ENCODE measurements around the gene LRRC9.

Gene LRRC9

GRCh38 chr14:60067882-60068281 is 147.9 kb downstream of the LRRC9 start:
- TF ChIP-seq CTCF (IDR thresholded peaks at IDR 0.05; ENCODE audit: low read depth, low read length) (no peak), MAX (IDR thresholded peaks at IDR 0.05; ENCODE audit: low read depth, low read length) (no peak), POLR2A (IDR thresholded peaks at IDR 0.05; ENCODE audit: extremely low read depth, insufficient read length) (no peak), MYC (IDR thresholded peaks at IDR 0.05; ENCODE audit: low read depth, low read length) (no peak)
- no peak for DNase-seq (ENCODE audit: low read depth)
- H3K4me3 ChIP-seq (ENCODE audit: low read depth, low read length) = no peak overlapping the region

GRCh38 chr14:60079723-60080122 is 159.8 kb downstream of the LRRC9 start:
- no peak for DNase-seq (ENCODE audit: low read depth)
- H3K4me3 ChIP-seq (ENCODE audit: low read depth, low read length) = no peak overlapping the region
- TF ChIP-seq MAX (IDR thresholded peaks at IDR 0.05; ENCODE audit: low read depth, low read length) (no peak), CTCF (IDR thresholded peaks at IDR 0.05; ENCODE audit: low read depth, low read length) (no peak), MYC (IDR thresholded peaks at IDR 0.05; ENCODE audit: low read depth, low read length) (no peak), POLR2A (IDR thresholded peaks at IDR 0.05; ENCODE audit: extremely low read depth, insufficient read length) (no peak)

GRCh38 chr14:60085085-60085484 is 165.1 kb downstream of the LRRC9 start:
- DNase-seq (ENCODE audit: low read depth) = peak; percentile 32
- TF ChIP-seq MAX (IDR thresholded peaks at IDR 0.05; ENCODE audit: low read depth, low read length) = no peak
- TF ChIP-seq CTCF (IDR thresholded peaks at IDR 0.05; ENCODE audit: low read depth, low read length) = no peak
- TF ChIP-seq POLR2A (IDR thresholded peaks at IDR 0.05; ENCODE audit: extremely low read depth, insufficient read length) = no peak
- H3K4me3 ChIP-seq (ENCODE audit: low read depth, low read length) = no peak overlapping the region

- DNase-seq (ENCODE audit: low read depth) = no peak
- H3K4me3 ChIP-seq (ENCODE audit: low read depth, low read length) = no peak overlapping the region
- TF ChIP-seq POLR2A (IDR thresholded peaks at IDR 0.05; ENCODE audit: extremely low read depth, insufficient read length) = no peak
- TF ChIP-seq MYC (IDR thresholded peaks at IDR 0.05; ENCODE audit: low read depth, low read length) = no peak
- no peak for TF ChIP-seq MAX (IDR thresholded peaks at IDR 0.05; ENCODE audit: low read depth, low read length)
- no peak for TF ChIP-seq CTCF (IDR thresholded peaks at IDR 0.05; ENCODE audit: low read depth, low read length)
These were observed 165.7 kb downstream of the LRRC9 start for GRCh38 chr14:60085693-60086092.

- DNase-seq (ENCODE audit: low read depth) = no peak
- no peak overlapping the region for H3K4me3 ChIP-seq (ENCODE audit: low read depth, low read length)
- TF ChIP-seq MAX (IDR thresholded peaks at IDR 0.05; ENCODE audit: low read depth, low read length) = no peak
- no peak for TF ChIP-seq MYC (IDR thresholded peaks at IDR 0.05; ENCODE audit: low read depth, low read length)
- TF ChIP-seq CTCF (IDR thresholded peaks at IDR 0.05; ENCODE audit: low read depth, low read length) = no peak
- TF ChIP-seq POLR2A (IDR thresholded peaks at IDR 0.05; ENCODE audit: extremely low read depth, insufficient read length) = no peak
These were observed 167.7 kb downstream of the LRRC9 start for GRCh38 chr14:60087668-60088067.

GRCh38 chr14:60089221-60089620 is 169.3 kb downstream of the LRRC9 start:
- no peak for DNase-seq (ENCODE audit: low read depth)
- TF ChIP-seq MAX (IDR thresholded peaks at IDR 0.05; ENCODE audit: low read depth, low read length) = no peak
- no peak for TF ChIP-seq POLR2A (IDR thresholded peaks at IDR 0.05; ENCODE audit: extremely low read depth, insufficient read length)
- H3K4me3 ChIP-seq (ENCODE audit: low read depth, low read length) = no peak overlapping the region

Data from NB4 (cell line).